Stimulated activated naive B cell treated with anti-CD40 and anti-IgM and Interleukin-4, amounts not matched to agents 10 μg/mL and 1 μg/mL and 100 μg/mL, for 72 hours (primary cell): ENCODE results near the gene NEK9.

Experiments used
- ATAC-seq, 2 donors: fragments of 150-1000 bp; cut with Tn5 transposase; replicated peaks; 2 replicates each; pipeline ENCODE4 v1.10.0; 2021; ENCODE audit warnings: moderate library complexity in 1 of 2
- DNase-seq: peaks from one replicate; pipeline ENCODE4 v3.0.0; 2021
- H3K27ac Mint-ChIP-seq: one replicate; pipeline ENCODE4 v1.8.0; 2022; ENCODE audit warnings: mild to moderate bottlenecking, mixed read lengths
- H3K27me3 Mint-ChIP-seq, 2 donors: one replicate each; pipeline ENCODE4 v1.8.0; 2022; ENCODE audit warnings: mixed read lengths in 2 of 2
- H3K36me3 Mint-ChIP-seq, 2 donors: one replicate each; pipeline ENCODE4 v1.8.0; 2022; ENCODE audit warnings: mixed read lengths in 2 of 2, mild to moderate bottlenecking in 1 of 2
- H3K4me1 Mint-ChIP-seq, 2 donors: one replicate each; pipeline ENCODE4 v1.8.0; 2022; ENCODE audit warnings: mixed read lengths in 2 of 2, mild to moderate bottlenecking in 1 of 2
- H3K4me3 Mint-ChIP-seq, 2 donors: one replicate each; pipeline ENCODE4 v1.8.0; 2022; ENCODE audit warnings: mild to moderate bottlenecking in 2 of 2, mixed read lengths in 2 of 2, moderate library complexity in 1 of 2
- H3K9me3 Mint-ChIP-seq, 2 donors: one replicate each; pipeline ENCODE4 v1.8.0; 2022; ENCODE audit warnings: mixed read lengths in 2 of 2, mild to moderate bottlenecking in 1 of 2

Gene NEK9

GRCh38 chr14:75107186-75107585, 19.7 kb downstream of the NEK9 start:
- Mint-ChIP-seq H3K9me3 (no peaks in the 10 kb centered on the region), H3K4me3 (no peak overlapping the region), H3K27ac (no peak overlapping the region), H3K27me3 (no peaks in the 10 kb centered on the region), H3K36me3 (peaks cover 41 to 65% of the 10 kb centered on the region in 2 donors), H3K4me1 (peaks cover 3 to 7% of the 10 kb centered on the region in 2 donors)
- ATAC-seq (no peak), DNase-seq (no peak)

- Mint-ChIP-seq H3K4me3 (no peak overlapping the region), H3K9me3 (no peaks in the 10 kb centered on the region), H3K4me1 (peaks cover 0 to 2% of the 10 kb centered on the region in 2 donors), H3K27me3 (no peaks in the 10 kb centered on the region), H3K27ac (no peak overlapping the region), H3K36me3 (peaks cover 38 to 66% of the 10 kb centered on the region in 2 donors)
- ATAC-seq (no peak), DNase-seq (no peak)
Measured at GRCh38 chr14:75101491-75101890, 25.4 kb downstream of the NEK9 start.

GRCh38 chr14:75098682-75099081, 28.2 kb downstream of the NEK9 start:
- peaks cover 0 to 2% of the 10 kb centered on the region in 2 donors for H3K4me1 Mint-ChIP-seq
- no peak for ATAC-seq
- no peak overlapping the region for H3K27ac Mint-ChIP-seq
- no peak for DNase-seq
- H3K36me3 Mint-ChIP-seq: peaks cover 33 to 61% of the 10 kb centered on the region in 2 donors
- H3K27me3 Mint-ChIP-seq: no peaks in the 10 kb centered on the region
- H3K4me3 Mint-ChIP-seq: no peak overlapping the region
- no peaks in the 10 kb centered on the region for H3K9me3 Mint-ChIP-seq

GRCh38 chr14:75098212-75098611, 28.6 kb downstream of the NEK9 start:
- H3K4me1 Mint-ChIP-seq: peaks cover 0 to 2% of the 10 kb centered on the region in 2 donors
- DNase-seq (no peak), ATAC-seq (no peak)
- H3K4me3 Mint-ChIP-seq: no peak overlapping the region
- no peak overlapping the region for H3K27ac Mint-ChIP-seq
- H3K27me3 Mint-ChIP-seq: no peaks in the 10 kb centered on the region
- H3K36me3 Mint-ChIP-seq: peaks cover 34 to 57% of the 10 kb centered on the region in 2 donors
- no peaks in the 10 kb centered on the region for H3K9me3 Mint-ChIP-seq

GRCh38 chr14:75096959-75097358, 29.9 kb downstream of the NEK9 start:
- no peak for ATAC-seq
- H3K27me3 Mint-ChIP-seq: no peaks in the 10 kb centered on the region
- no peak overlapping the region for H3K4me3 Mint-ChIP-seq
- peaks cover 29 to 52% of the 10 kb centered on the region in 2 donors for H3K36me3 Mint-ChIP-seq
- no peak overlapping the region for H3K27ac Mint-ChIP-seq
- DNase-seq: no peak
- peaks cover 0 to 2% of the 10 kb centered on the region in 2 donors for H3K4me1 Mint-ChIP-seq
- H3K9me3 Mint-ChIP-seq: no peaks in the 10 kb centered on the region

GRCh38 chr14:75095690-75096089, 31.2 kb downstream of the NEK9 start:
- H3K27me3 Mint-ChIP-seq: no peaks in the 10 kb centered on the region
- peaks cover 30 to 49% of the 10 kb centered on the region in 2 donors for H3K36me3 Mint-ChIP-seq
- no peak overlapping the region for H3K27ac Mint-ChIP-seq
- DNase-seq (no peak), ATAC-seq (no peak)
- peaks cover 0 to 2% of the 10 kb centered on the region in 2 donors for H3K4me1 Mint-ChIP-seq
- H3K4me3 Mint-ChIP-seq: no peak overlapping the region
- no peaks in the 10 kb centered on the region for H3K9me3 Mint-ChIP-seq

GRCh38 chr14:75094896-75095295, 32.0 kb downstream of the NEK9 start:
- no peaks in the 10 kb centered on the region for H3K9me3 Mint-ChIP-seq
- ATAC-seq: no peak
- DNase-seq: no peak
- H3K4me3 Mint-ChIP-seq: no peak overlapping the region
- peaks cover 0 to 2% of the 10 kb centered on the region in 2 donors for H3K4me1 Mint-ChIP-seq
- H3K27ac Mint-ChIP-seq: no peak overlapping the region
- peaks cover 33 to 49% of the 10 kb centered on the region in 2 donors for H3K36me3 Mint-ChIP-seq
- H3K27me3 Mint-ChIP-seq: no peaks in the 10 kb centered on the region

- Mint-ChIP-seq H3K9me3 (no peaks in the 10 kb centered on the region), H3K4me3 (no peak overlapping the region), H3K4me1 (no peaks in the 10 kb centered on the region), H3K36me3 (peaks cover 24 to 36% of the 10 kb centered on the region in 2 donors), H3K27ac (no peak overlapping the region), H3K27me3 (no peaks in the 10 kb centered on the region)
- no peak for ATAC-seq
- no peak for DNase-seq
Measured at GRCh38 chr14:75092698-75093097, 34.1 kb downstream of the NEK9 start.

- Mint-ChIP-seq H3K4me1 (no peaks in the 10 kb centered on the region), H3K27me3 (no peaks in the 10 kb centered on the region), H3K9me3 (no peaks in the 10 kb centered on the region), H3K36me3 (peaks cover 23 to 28% of the 10 kb centered on the region in 2 donors), H3K27ac (no peak overlapping the region), H3K4me3 (no peak overlapping the region)
- ATAC-seq: no peak
- DNase-seq: no peak
Measured at GRCh38 chr14:75091251-75091650, 35.6 kb downstream of the NEK9 start.

GRCh38 chr14:75090353-75090752, 36.5 kb downstream of the NEK9 start:
- Mint-ChIP-seq H3K4me1 (no peaks in the 10 kb centered on the region), H3K4me3 (no peak overlapping the region), H3K27ac (no peak overlapping the region), H3K9me3 (no peaks in the 10 kb centered on the region), H3K27me3 (no peaks in the 10 kb centered on the region), H3K36me3 (peaks cover 26 to 29% of the 10 kb centered on the region in 2 donors)
- DNase-seq (no peak), ATAC-seq (no peak)

GRCh38 chr14:75088566-75089373, 38.1 kb downstream of the NEK9 start:
- peak; percentile 62 to 67 for ATAC-seq
- H3K4me3 Mint-ChIP-seq: no peak overlapping the region
- no peaks in the 10 kb centered on the region for H3K4me1 Mint-ChIP-seq
- H3K27ac Mint-ChIP-seq: peak overlapping the region; percentile 25
- no peak for DNase-seq
- no peaks in the 10 kb centered on the region for H3K27me3 Mint-ChIP-seq
- H3K36me3 Mint-ChIP-seq: peaks cover 32% of the 10 kb centered on the region in 2 donors
- no peaks in the 10 kb centered on the region for H3K9me3 Mint-ChIP-seq

GRCh38 chr14:75088153-75088552, 38.7 kb downstream of the NEK9 start:
- ATAC-seq (no peak), DNase-seq (no peak)
- Mint-ChIP-seq H3K9me3 (no peaks in the 10 kb centered on the region), H3K4me3 (no peak overlapping the region), H3K36me3 (peaks cover 32 to 38% of the 10 kb centered on the region in 2 donors), H3K27me3 (no peaks in the 10 kb centered on the region), H3K4me1 (no peaks in the 10 kb centered on the region), H3K27ac (no peak overlapping the region)

- H3K27ac Mint-ChIP-seq: peak overlapping the region; percentile 47
- DNase-seq: no peak
- H3K4me1 Mint-ChIP-seq: no peaks in the 10 kb centered on the region
- no peak overlapping the region for H3K4me3 Mint-ChIP-seq
- H3K9me3 Mint-ChIP-seq: no peaks in the 10 kb centered on the region
- ATAC-seq: no peak
- H3K27me3 Mint-ChIP-seq: no peaks in the 10 kb centered on the region
- H3K36me3 Mint-ChIP-seq: peaks cover 27 to 40% of the 10 kb centered on the region in 2 donors
Measured at GRCh38 chr14:75084513-75084912, 42.3 kb downstream of the NEK9 start.

GRCh38 chr14:75083271-75083670, 43.6 kb downstream of the NEK9 start:
- Mint-ChIP-seq H3K27me3 (no peaks in the 10 kb centered on the region), H3K4me1 (no peaks in the 10 kb centered on the region), H3K9me3 (no peaks in the 10 kb centered on the region), H3K36me3 (peaks cover 22 to 35% of the 10 kb centered on the region in 2 donors), H3K27ac (no peak overlapping the region), H3K4me3 (no peak overlapping the region)
- ATAC-seq (no peak), DNase-seq (no peak)

- ATAC-seq: no peak
- DNase-seq: no peak
- Mint-ChIP-seq H3K27ac (no peak overlapping the region), H3K4me1 (no peaks in the 10 kb centered on the region), H3K36me3 (peaks cover 20 to 31% of the 10 kb centered on the region in 2 donors), H3K27me3 (no peaks in the 10 kb centered on the region), H3K9me3 (no peaks in the 10 kb centered on the region), H3K4me3 (no peak overlapping the region)
Measured at GRCh38 chr14:75081660-75082229, 45.1 kb downstream of the NEK9 start.
